Thyroid gland (tissue), 4 donors: ENCODE results near the gene KCNIP3. TPM values are rescaled to one million over a fixed set of nuclear protein-coding genes. Genes with fewer than 3 reads are reported as not detected.

Source experiments
- DNase-seq, 2 donors: peaks; one replicate each; pipeline ENCODE4 v3.0.0-alpha.2; 2019
- H3K27ac ChIP-seq, 3 donors: fragments of 200-600 bp; sonication (generic); 1 replicate in 2 of 3; 2 replicates in 1 of 3; pipeline ENCODE4 v1.5.1; 2016 to 2019; ENCODE audit warnings: mild to moderate bottlenecking in 1 of 3, moderate library complexity in 1 of 3
- H3K27me3 ChIP-seq: fragments of 200-600 bp; sonication (generic); one replicate; pipeline ENCODE4 v1.5.1; 2019
- H3K36me3 ChIP-seq, 2 donors: fragments of 200-600 bp; sonication (generic); one replicate each; pipeline ENCODE4 v1.5.1; 2016 to 2019
- H3K4me1 ChIP-seq, 2 donors: fragments of 200-600 bp; sonication (generic); one replicate each; pipeline ENCODE4 v1.5.1; 2017 to 2019
- H3K4me3 ChIP-seq, 3 donors: fragments of 200-600 bp; sonication (generic); replicated peaks in 1 of 3; 1 replicate in 2 of 3; 2 replicates in 1 of 3; pipeline ENCODE4 v1.5.1; 2016; ENCODE audit warnings: mild to moderate bottlenecking in 1 of 3
- H3K9me3 ChIP-seq: fragments of 200-600 bp; sonication (generic); one replicate; pipeline ENCODE4 v1.5.1; 2017
- CTCF ChIP-seq, 6 experiments: fragments of 200-600 bp in 3 of 6; fragments of 450-650 bp in 3 of 6; sonication (generic) in 3 of 6; IDR thresholded peaks; one replicate each; pipeline ENCODE4 v1.5.1; 2016 to 2019; ENCODE audit warnings: antibody characterized with exemption in 6 of 6, mild to moderate bottlenecking in 2 of 6, inconsistent platforms in 1 of 6, moderate library complexity in 1 of 6
- POLR2A ChIP-seq, 2 donors: fragments of 450-650 bp; IDR thresholded peaks; one replicate each; pipeline ENCODE4 v1.6.1; 2017; ENCODE audit warnings: antibody characterized with exemption in 2 of 2, mild to moderate bottlenecking in 2 of 2, moderate library complexity in 1 of 2
- WGBS, 2 donors: methylation state at CpG; one replicate each; pipeline ENCODE4 v1.1.5; 2017; 5-methylcytosine and 5-hydroxymethylcytosine counted together
- intact Hi-C: fragments of 100-400 bp; cut with DNase I; formaldehyde crosslinking; loops from one replicate; pipeline ENCODE4 v1.15.1; 2023
- total RNA-seq, 4 donors: library from RNA; depleted of rRNA; stranded (reverse); fragments of >200 nt; gene quantifications; one replicate each; pipeline ENCODE4 v1.2.3, GENCODE V29; 2016

The KCNIP3 gene
- total RNA-seq, 4 donors from 2014 or later = 37.1 to 66.5 (median 51.1) TPM

GRCh38 chr2:95386031-95386430 is 88.9 kb downstream of the KCNIP3 start:
- Histone ChIP-seq H3K9me3 (no peaks in the 10 kb centered on the region), H3K27me3 (no peaks in the 10 kb centered on the region), H3K27ac (peak overlapping the region in 2 of 3 donors; percentile 59 to 91), H3K4me1 (peaks cover 17 to 34% of the 10 kb centered on the region in 2 donors), H3K4me3 (no peak overlapping the region), H3K36me3 (no peaks in the 10 kb centered on the region)
- intact Hi-C loops = loop anchor here (5.0 kb wide), 1 partner anchor 39 kb away; no protein-coding TSS in a partner anchor
- DNase-seq = no peak
- TF ChIP-seq POLR2A (IDR thresholded peaks at IDR 0.05) = no peak
- TF ChIP-seq CTCF (IDR thresholded peaks at IDR 0.05) = no peak
- WGBS, 2 donors = 79 to 92% methylated on average over 6 of the region's 6 CpGs

- Histone ChIP-seq H3K4me1 (peaks cover 17 to 45% of the 10 kb centered on the region in 2 donors), H3K4me3 (no peak overlapping the region), H3K9me3 (no peaks in the 10 kb centered on the region), H3K27me3 (no peaks in the 10 kb centered on the region), H3K36me3 (no peaks in the 10 kb centered on the region), H3K27ac (no peak overlapping the region)
- TF ChIP-seq POLR2A (IDR thresholded peaks at IDR 0.05) = no peak
- TF ChIP-seq CTCF (IDR thresholded peaks at IDR 0.05) = no peak
- intact Hi-C loops = loop anchor here (5.0 kb wide), 1 partner anchor 40 kb away; no protein-coding TSS in a partner anchor
- DNase-seq = no peak
- 85 to 91% methylated on average over 7 of the region's 7 CpGs for WGBS, 2 donors
Measured at GRCh38 chr2:95387358-95387757, 90.2 kb downstream of the KCNIP3 start.

- Histone ChIP-seq H3K4me3 (no peak overlapping the region), H3K4me1 (peaks cover 17 to 40% of the 10 kb centered on the region in 2 donors), H3K9me3 (no peaks in the 10 kb centered on the region), H3K27me3 (no peaks in the 10 kb centered on the region), H3K27ac (no peak overlapping the region), H3K36me3 (no peaks in the 10 kb centered on the region)
- no peak for DNase-seq
- no peak for TF ChIP-seq CTCF (IDR thresholded peaks at IDR 0.05)
- no peak for TF ChIP-seq POLR2A (IDR thresholded peaks at IDR 0.05)
- intact Hi-C loops = loop anchor here (5.0 kb wide), 1 partner anchor 41 kb away; no protein-coding TSS in a partner anchor
- 88 to 95% methylated on average over 13 to 14 of the region's 14 CpGs for WGBS, 2 donors
Measured at GRCh38 chr2:95388091-95388692, 91.0 kb downstream of the KCNIP3 start.

GRCh38 chr2:95388856-95389244 is 91.7 kb downstream of the KCNIP3 start:
- no peak overlapping the region for H3K27ac ChIP-seq
- no peaks in the 10 kb centered on the region for H3K27me3 ChIP-seq
- intact Hi-C loops = loop anchor here (5.0 kb wide), 1 partner anchor 42 kb away; no protein-coding TSS in a partner anchor
- 47 to 79% methylated on average over 7 to 13 of the region's 15 CpGs for WGBS, 2 donors
- peaks cover 17 to 34% of the 10 kb centered on the region in 2 donors for H3K4me1 ChIP-seq
- no peak for DNase-seq
- H3K9me3 ChIP-seq = no peaks in the 10 kb centered on the region
- no peak for TF ChIP-seq CTCF (IDR thresholded peaks at IDR 0.05)
- no peak for TF ChIP-seq POLR2A (IDR thresholded peaks at IDR 0.05)
- no peaks in the 10 kb centered on the region for H3K36me3 ChIP-seq
- no peak overlapping the region for H3K4me3 ChIP-seq
